Omental fat pad (tissue), 4 donors: ENCODE measurements around the gene PLXNA2. TPM values are rescaled to one million over a fixed set of nuclear protein-coding genes. Genes with fewer than 3 reads are reported as not detected.

ENCODE experiments used
- ATAC-seq: fragments of 150-250 bp; one replicate; pipeline ENCODE4 v1.9.1; 2016; ENCODE audit warnings: mild to moderate bottlenecking, moderate library complexity; ENCODE audit not compliant: low FRiP score
- DNase-seq: peaks from one replicate; pipeline ENCODE4 v3.0.0-alpha.2; 2019; ENCODE audit warnings: low spot score
- total RNA-seq, 4 donors: library from RNA; depleted of rRNA; stranded (reverse); fragments of >200 nt; gene quantifications; one replicate each; pipeline ENCODE4 v1.1.0, GENCODE V29; 2016
- TF ChIP-seq, protein P1 (sequence below), 3 donors: fragments of 450-650 bp; IDR thresholded peaks; one replicate each; pipeline ENCODE4 v1.5.1; 2016 to 2017; ENCODE audit warnings: antibody characterized with exemption in 3 of 3, mild to moderate bottlenecking in 3 of 3, moderate library complexity in 2 of 3

The PLXNA2 gene
- total RNA-seq, 4 donors from 2014 or later, result 21.7 to 67.9 (median 36.8) TPM

DNA sequence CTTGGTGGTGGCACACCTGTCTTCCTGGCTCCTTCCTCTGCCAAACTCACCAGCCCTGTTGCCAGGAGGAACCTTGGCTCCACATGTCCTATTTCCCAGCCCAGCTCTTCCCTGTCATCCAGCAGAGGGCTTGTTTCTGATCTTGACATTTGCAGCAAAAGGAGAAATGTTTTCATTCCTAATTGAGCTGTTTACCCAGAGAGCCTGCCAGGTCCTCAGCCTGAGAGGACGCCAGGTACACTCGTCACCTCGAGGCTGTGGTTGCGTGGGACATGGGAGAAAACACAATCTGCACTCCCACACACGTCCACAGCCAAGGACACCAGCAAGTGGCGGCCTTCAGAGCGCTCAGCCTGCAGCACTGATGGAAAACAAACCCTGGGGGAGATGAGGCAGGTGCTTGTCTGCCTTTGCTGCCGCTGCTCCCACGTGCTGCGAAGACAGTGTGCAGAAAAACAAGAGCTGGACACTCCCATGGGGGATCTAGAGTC lies 200.4 kb downstream of the PLXNA2 start:
- ATAC-seq (no peak), DNase-seq (no peak)
- TF ChIP-seq, protein P1, sequence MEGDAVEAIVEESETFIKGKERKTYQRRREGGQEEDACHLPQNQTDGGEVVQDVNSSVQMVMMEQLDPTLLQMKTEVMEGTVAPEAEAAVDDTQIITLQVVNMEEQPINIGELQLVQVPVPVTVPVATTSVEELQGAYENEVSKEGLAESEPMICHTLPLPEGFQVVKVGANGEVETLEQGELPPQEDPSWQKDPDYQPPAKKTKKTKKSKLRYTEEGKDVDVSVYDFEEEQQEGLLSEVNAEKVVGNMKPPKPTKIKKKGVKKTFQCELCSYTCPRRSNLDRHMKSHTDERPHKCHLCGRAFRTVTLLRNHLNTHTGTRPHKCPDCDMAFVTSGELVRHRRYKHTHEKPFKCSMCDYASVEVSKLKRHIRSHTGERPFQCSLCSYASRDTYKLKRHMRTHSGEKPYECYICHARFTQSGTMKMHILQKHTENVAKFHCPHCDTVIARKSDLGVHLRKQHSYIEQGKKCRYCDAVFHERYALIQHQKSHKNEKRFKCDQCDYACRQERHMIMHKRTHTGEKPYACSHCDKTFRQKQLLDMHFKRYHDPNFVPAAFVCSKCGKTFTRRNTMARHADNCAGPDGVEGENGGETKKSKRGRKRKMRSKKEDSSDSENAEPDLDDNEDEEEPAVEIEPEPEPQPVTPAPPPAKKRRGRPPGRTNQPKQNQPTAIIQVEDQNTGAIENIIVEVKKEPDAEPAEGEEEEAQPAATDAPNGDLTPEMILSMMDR (IDR thresholded peaks at IDR 0.05), result no peak

DNA sequence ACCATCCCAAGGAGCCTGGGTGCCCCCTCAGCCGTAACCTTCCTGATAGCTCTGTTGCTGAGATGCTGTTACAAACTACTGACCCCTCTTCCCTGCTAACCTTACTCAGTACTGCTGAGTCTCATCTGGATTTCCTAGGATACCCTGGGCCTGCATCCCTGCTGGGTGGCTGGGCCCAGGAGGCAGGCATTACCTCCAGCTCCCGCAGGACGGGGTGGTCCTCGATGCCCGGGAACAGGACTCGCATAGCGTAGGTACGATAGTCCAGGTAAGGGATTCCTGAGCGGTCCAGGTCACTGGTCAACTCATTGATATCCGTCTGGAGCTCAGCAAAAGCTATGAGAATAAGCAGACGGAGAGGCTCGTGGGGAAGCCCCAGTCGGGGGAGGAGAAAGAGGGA lies 201.3 kb downstream of the PLXNA2 start:
- TF ChIP-seq, protein P1 (IDR thresholded peaks at IDR 0.05), result no peak
- ATAC-seq (no peak), DNase-seq (no peak)

DNA sequence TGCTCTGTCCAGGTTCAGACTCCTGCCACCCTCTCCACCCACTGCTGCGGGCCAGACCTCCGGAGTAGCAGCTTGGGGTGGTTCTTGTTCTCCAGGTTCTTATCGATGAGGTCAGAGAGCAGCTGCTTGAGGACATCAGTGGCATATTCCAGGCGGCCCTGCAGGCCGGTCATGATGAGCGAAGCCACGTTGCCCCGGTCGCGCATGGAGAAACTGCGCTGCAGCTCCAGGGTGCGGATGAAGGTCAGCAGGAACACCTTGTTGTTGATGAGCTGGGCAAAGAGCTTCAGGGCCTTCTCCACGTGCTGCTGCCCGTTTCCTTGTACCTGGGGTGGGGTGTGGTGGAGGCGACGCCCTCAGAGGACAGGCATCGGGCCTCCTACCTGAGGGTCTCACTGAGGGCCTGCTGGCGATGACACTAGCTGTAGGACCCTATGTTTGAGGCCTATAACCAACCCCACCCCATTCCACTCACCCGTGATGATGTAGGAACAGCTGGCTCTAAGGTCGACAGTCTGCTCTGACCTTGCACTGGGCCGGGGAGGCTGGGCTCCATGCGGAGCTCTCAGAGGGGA lies 202.1 kb downstream of the PLXNA2 start:
- DNase-seq (no peak), ATAC-seq (no peak)
- TF ChIP-seq, protein P1 (IDR thresholded peaks at IDR 0.05), result no peak

DNA sequence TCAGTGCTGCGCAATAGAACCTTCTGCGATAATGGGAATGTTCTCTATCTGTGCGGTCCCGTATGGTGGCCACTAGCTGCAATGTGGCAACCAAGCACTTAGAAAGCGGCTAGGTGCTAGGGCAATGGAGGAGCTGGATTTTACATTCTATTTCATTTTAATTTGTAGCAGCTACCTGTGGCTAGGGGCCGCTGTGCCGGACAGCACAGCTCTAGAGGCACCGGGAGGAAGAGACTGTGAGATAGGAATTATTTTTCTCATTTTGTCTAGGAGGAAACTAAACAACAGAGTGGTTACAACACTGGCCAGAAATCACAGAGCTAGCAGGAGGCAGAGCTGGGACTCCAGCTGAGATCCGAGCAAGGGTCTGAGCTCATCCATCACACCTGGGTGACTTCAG lies 202.7 kb downstream of the PLXNA2 start:
- DNase-seq (no peak), ATAC-seq (no peak)
- TF ChIP-seq, protein P1 (IDR thresholded peaks at IDR 0.05), result no peak

DNA sequence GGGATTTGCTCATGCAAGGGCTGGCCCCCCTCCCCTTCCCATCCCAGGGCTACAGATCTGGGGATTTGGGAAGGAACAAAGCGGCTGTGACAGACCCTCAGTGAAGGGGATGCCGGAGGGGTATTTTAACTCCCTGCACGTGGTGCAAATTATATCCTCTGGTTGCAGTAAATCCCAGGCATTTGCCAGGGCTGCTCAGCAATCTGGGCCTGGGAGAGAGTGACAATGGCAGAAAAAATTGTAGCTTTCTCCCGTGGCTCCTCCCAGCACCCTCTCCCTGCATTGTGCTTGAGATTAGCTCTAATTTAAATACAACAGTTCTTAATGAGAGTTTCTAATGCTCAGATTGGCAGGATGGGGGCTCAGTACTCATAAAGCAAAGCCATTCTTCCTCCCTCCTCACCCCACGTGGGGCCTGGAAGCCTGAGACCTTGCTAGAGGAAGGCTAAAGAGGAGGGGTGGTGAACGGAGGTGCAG lies 203.3 kb downstream of the PLXNA2 start:
- TF ChIP-seq, protein P1 (IDR thresholded peaks at IDR 0.05), result no peak
- ATAC-seq, result no peak

DNA sequence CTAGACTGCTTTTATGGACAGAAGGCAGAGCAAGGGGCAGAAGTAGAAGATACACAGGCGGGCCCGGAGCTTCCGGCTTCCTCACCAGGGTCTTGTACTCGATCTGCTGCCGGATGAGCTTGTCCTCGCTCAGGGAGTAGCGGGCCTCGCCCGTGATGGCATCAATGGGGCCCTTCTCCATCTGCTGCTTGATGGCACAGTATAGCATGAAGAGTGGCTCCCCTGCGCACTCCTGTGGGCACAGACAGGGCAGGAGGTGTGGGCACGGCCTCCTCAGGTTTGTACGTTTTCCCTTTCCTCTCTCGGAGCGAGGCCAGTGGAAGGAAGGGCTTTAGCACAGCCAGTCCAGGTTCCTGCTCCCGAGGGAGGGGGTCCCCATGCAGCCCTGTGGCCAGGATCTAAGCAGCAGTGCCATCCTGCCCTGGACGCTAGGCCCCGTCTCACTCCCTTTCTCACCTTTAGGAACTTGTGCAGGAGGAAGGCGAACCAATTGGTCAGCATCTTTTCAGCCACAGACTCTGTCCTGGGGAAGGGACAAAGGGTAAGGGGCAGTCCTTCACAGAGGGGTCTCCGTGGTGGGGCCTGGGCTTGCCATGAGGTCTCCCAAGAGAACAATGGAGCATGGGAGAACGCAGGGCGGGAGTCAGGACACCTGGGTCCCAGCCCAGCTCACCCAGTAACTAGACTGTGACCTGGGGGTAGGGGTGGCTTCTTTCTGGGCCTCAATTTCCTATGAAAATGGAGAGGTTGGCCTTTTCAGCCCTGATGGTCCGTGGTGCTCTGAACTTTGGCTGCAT lies 204.4 kb downstream of the PLXNA2 start:
- TF ChIP-seq, protein P1 (IDR thresholded peaks at IDR 0.05), result no peak
- ATAC-seq (no peak), DNase-seq (no peak)

More for the DNA sequence above, 203.3 kb downstream of the PLXNA2 start:
- no peak for DNase-seq
